ENCODE results near the gene GHITM. TPM values are rescaled to one million over a fixed set of nuclear protein-coding genes. Genes with fewer than 3 reads are reported as not detected.

Gene GHITM
- total RNA-seq, 2 experiments from 2014 or later, result 101 to 112 TPM

- CTCF ChIA-PET, result interaction anchor here (1.5 kb wide), 1 partner anchor 50 kb away, joined by 3 read pairs; no protein-coding TSS in a partner anchor
- no peak for DNase-seq
- no peaks in the 10 kb centered on the region for H3K36me3 Mint-ChIP-seq (ENCODE audit: low read depth)
- H3K27ac Mint-ChIP-seq, result no peak overlapping the region
- no peak overlapping the region for H3K4me3 Mint-ChIP-seq
- no peaks in the 10 kb centered on the region for H3K9me3 Mint-ChIP-seq
- peaks cover 34% of the 10 kb centered on the region for H3K27me3 Mint-ChIP-seq
- no peaks in the 10 kb centered on the region for H3K4me1 Mint-ChIP-seq
- POLR2A ChIA-PET, result no interaction called here
These were observed 59.1 kb downstream of the GHITM start for GRCh38 chr10:84198206-84198915.

DNA sequence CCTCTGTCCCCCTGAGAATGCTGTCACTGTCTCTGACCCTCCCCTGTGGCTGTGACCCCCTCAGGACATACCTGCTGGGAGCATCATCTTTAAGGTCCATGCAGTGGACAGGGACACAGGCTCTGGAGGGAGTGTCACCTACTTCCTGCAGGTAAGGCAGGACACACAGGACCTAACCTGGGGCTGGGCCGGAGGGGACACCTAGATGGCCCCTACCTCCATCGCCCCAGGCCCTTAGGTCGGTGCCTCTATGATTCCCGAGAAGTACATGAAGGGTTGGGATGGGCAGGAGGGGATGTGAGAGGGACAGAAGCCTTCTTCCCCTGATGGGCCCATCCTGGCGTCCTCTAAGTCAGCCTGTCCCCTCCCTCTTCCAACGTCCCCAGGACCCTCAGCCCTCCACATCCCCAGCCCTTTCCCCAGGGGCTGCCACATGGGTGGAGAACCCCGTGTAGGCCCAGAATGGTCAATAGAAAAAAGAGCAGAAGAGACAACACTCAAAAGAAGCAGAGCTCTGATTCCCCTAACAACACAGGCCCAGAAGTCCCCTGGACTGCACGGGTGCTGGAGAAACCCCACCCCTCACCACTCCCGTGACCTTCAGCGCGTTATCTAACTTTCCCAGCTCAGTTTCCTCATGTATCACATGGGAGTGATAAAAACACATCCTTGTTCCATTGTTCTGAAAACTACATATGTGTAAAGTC, 61.4 kb downstream of the GHITM start:
- ChIA-PET POLR2A (no interaction called here), CTCF (no interaction called here)
- peaks cover 17% of the 10 kb centered on the region for H3K27me3 Mint-ChIP-seq
- H3K4me1 Mint-ChIP-seq, result peaks cover 2% of the 10 kb centered on the region
- no peak overlapping the region for H3K27ac Mint-ChIP-seq
- H3K4me3 Mint-ChIP-seq, result no peak overlapping the region
- no peaks in the 10 kb centered on the region for H3K36me3 Mint-ChIP-seq (ENCODE audit: low read depth)
- no peak for DNase-seq
- H3K9me3 Mint-ChIP-seq, result no peaks in the 10 kb centered on the region

DNA sequence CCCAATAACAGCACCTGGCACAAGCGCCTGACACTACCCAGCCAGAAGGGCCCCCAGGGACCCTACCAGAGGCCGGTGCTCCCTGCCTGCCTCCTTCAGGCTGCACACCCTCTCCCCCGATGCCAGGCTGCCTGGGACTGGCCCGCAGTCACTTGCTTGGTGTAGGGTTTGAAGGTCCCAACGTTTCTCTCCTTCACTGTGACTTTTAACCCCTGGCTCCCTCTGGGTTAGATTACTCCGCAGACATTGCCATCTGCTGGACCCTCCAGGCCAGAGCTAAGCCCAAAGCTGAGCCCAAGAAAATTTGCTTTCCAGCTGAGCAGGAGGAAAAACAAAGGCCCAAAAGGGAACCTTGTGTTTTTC, 61.9 kb downstream of the GHITM start:
- Mint-ChIP-seq H3K4me1 (peaks cover 2% of the 10 kb centered on the region), H3K4me3 (no peak overlapping the region), H3K36me3 (ENCODE audit: low read depth) (no peaks in the 10 kb centered on the region), H3K9me3 (no peaks in the 10 kb centered on the region), H3K27ac (no peak overlapping the region), H3K27me3 (peaks cover 12% of the 10 kb centered on the region)
- CTCF ChIA-PET, result no interaction called here
- POLR2A ChIA-PET, result interaction anchor here (0.6 kb wide), 1 partner anchor 65 kb away, joined by 4 read pairs; no protein-coding TSS in a partner anchor
- no peak for DNase-seq

DNA sequence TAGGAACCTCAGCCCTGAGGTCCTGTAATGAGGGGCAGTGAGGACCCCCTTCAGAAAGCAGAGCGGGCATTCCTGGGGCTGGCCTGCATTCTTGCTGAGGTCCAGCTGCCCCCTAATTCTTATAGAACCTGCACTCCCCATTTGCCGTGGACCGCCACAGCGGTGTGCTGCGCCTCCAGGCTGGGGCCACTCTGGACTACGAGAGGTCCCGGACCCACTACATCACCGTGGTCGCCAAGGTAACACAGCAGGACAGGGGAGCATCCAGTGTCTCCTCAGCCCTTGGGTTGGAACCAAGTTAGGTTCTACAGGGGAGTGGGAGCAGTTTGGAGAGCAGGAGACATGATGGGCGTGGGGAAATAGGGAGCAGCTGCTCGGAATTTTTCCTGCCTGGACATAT, 62.4 kb downstream of the GHITM start:
- no peak for DNase-seq
- ChIA-PET POLR2A (interaction anchor here (0.6 kb wide), 1 partner anchor 65 kb away, joined by 4 read pairs; no protein-coding TSS in a partner anchor), CTCF (no interaction called here)
- Mint-ChIP-seq H3K27ac (no peak overlapping the region), H3K4me1 (peaks cover 2% of the 10 kb centered on the region), H3K9me3 (no peaks in the 10 kb centered on the region), H3K36me3 (ENCODE audit: low read depth) (no peaks in the 10 kb centered on the region), H3K4me3 (no peak overlapping the region), H3K27me3 (peaks cover 8% of the 10 kb centered on the region)

- Mint-ChIP-seq H3K27me3 (peaks cover 12% of the 10 kb centered on the region), H3K4me3 (no peak overlapping the region), H3K27ac (no peak overlapping the region), H3K9me3 (no peaks in the 10 kb centered on the region), H3K36me3 (ENCODE audit: low read depth) (no peaks in the 10 kb centered on the region), H3K4me1 (peaks cover 2% of the 10 kb centered on the region)
- DNase-seq, result no peak
- ChIA-PET CTCF (interaction anchor here (0.6 to 0.8 kb wide), 3 partner anchors 43 to 1304 kb away, joined by 3 read pairs; no protein-coding TSS in a partner anchor), POLR2A (no interaction called here)
These were observed 63.0 kb downstream of the GHITM start for GRCh38 chr10:84202349-84202748.

Other genes with a start within 250 kb of the GHITM start
- not detected for gene GPR15LG, start 34.3 kb downstream of the GHITM start, total RNA-seq
- gene CDHR1, start 55.0 kb downstream of the GHITM start, total RNA-seq, result under 1 TPM in 1 of 2 experiments, not detected in 1; 0.07 TPM
- gene LRIT2, start 86.0 kb downstream of the GHITM start, total RNA-seq, result not detected
- not detected for gene LRIT1, start 102.0 kb downstream of the GHITM start, total RNA-seq
- not detected for gene RGR, start 105.5 kb downstream of the GHITM start, total RNA-seq
- 10 to 100 TPM; 86.4 to 93.1 TPM for gene CCSER2, start 189.1 kb downstream of the GHITM start, total RNA-seq